Karpas-422 (cell line): ENCODE measurements around the gene ALS2CL. TPM values are rescaled to one million over a fixed set of nuclear protein-coding genes. Genes with fewer than 3 reads are reported as not detected.

Source experiments
- DNase-seq: peaks from one replicate; pipeline ENCODE4 v3.0.0-alpha.2; 2015
- H2AFZ ChIP-seq: fragments of 200-600 bp; sonication (generic); 2 replicates; pipeline ENCODE4 v1.6.1; 2014; ENCODE audit warnings: antibody characterized with exemption, low read length, mixed read lengths
- H3K27ac ChIP-seq: fragments of 200-600 bp; sonication (generic); 2 replicates; pipeline ENCODE4 v1.5.1; 2014; ENCODE audit warnings: mild to moderate bottlenecking, low read length, moderate library complexity
- H3K27me3 ChIP-seq: fragments of 200-600 bp; sonication (generic); 2 replicates; pipeline ENCODE4 v1.6.1; 2014; ENCODE audit warnings: low read length, mixed read lengths
- H3K36me3 ChIP-seq: fragments of 200-600 bp; sonication (generic); 2 replicates; pipeline ENCODE4 v1.6.1; 2014; ENCODE audit warnings: low read length, mixed read lengths; ENCODE audit not compliant: insufficient read depth
- H3K4me1 ChIP-seq: fragments of 200-600 bp; sonication (generic); 2 replicates; pipeline ENCODE4 v1.6.1; 2014; ENCODE audit warnings: mild to moderate bottlenecking, low read length, mixed read lengths
- H3K4me2 ChIP-seq: fragments of 200-600 bp; sonication (generic); 2 replicates; pipeline ENCODE4 v1.6.1; 2014; ENCODE audit warnings: low read length, low read depth, mild to moderate bottlenecking; ENCODE audit not compliant: poor library complexity, severe bottlenecking
- H3K4me3 ChIP-seq: fragments of 200-600 bp; sonication (generic); 2 replicates; pipeline ENCODE4 v1.5.1; 2014; ENCODE audit warnings: mild to moderate bottlenecking, antibody characterized with exemption, low read length, mixed read lengths
- H3K79me2 ChIP-seq: fragments of 200-600 bp; sonication (generic); 2 replicates; pipeline ENCODE4 v1.6.1; 2014; ENCODE audit warnings: mild to moderate bottlenecking, low read length, mixed read lengths
- H3K9ac ChIP-seq: fragments of 200-600 bp; sonication (generic); 2 replicates; pipeline ENCODE4 v1.6.0; 2014; ENCODE audit warnings: low read length
- H3K9me2 ChIP-seq: fragments of 200-600 bp; sonication (generic), shearing (Covaris generic); replicated peaks from 2 replicates; pipeline ENCODE4 v1.6.0; 2014; ENCODE audit warnings: mild to moderate bottlenecking, low read length, moderate library complexity; ENCODE audit not compliant: insufficient read depth
- H3K9me3 ChIP-seq: fragments of 300-700, 200-600 bp; sonication (generic); 2 replicates; pipeline ENCODE4 v1.6.1; 2014; ENCODE audit warnings: low read length, mixed read lengths
- H4K20me1 ChIP-seq: fragments of 200-600 bp; sonication (generic); 2 replicates; pipeline ENCODE4 v1.6.1; 2014; ENCODE audit warnings: mild to moderate bottlenecking, antibody characterized with exemption, low read length, low read depth; ENCODE audit not compliant: insufficient read depth
- total RNA-seq: library from RNA; depleted of rRNA; stranded (reverse); fragments of >200 nt; shearing (Covaris generic); gene quantifications from 2 replicates; pipeline ENCODE4 v1.2.3, GENCODE V29; 2014; ENCODE audit warnings: low replicate concordance

The ALS2CL gene
- total RNA-seq, 1 experiment from 2014 or later = not detected

GRCh38 chr3:46693892-46694226 is 380 bp upstream of the ALS2CL start:
- Histone ChIP-seq H3K9ac (no peak overlapping the region), H3K79me2 (no peaks in the 10 kb centered on the region), H3K27me3 (no peaks in the 10 kb centered on the region), H2AFZ (no peak overlapping the region), H3K4me2 (no peak overlapping the region), H3K9me3 (no peaks in the 10 kb centered on the region), H3K9me2 (no peaks in the 10 kb centered on the region), H3K4me1 (no peaks in the 10 kb centered on the region), H3K4me3 (no peak overlapping the region), H4K20me1 (0 out of 2 replicates have a peak, but pooled peaks cover 4% of the 10 kb centered on the region), H3K27ac (no peak overlapping the region), H3K36me3 (no peaks in the 10 kb centered on the region)
- DNase-seq = no peak

- H2AFZ ChIP-seq = no peak overlapping the region
- no peak overlapping the region for H3K27ac ChIP-seq
- 0 out of 2 replicates have a peak, but pooled peaks cover 4% of the 10 kb centered on the region for H4K20me1 ChIP-seq
- no peak for DNase-seq
- no peak overlapping the region for H3K4me3 ChIP-seq
- H3K79me2 ChIP-seq = no peaks in the 10 kb centered on the region
- no peaks in the 10 kb centered on the region for H3K9me2 ChIP-seq
- no peaks in the 10 kb centered on the region for H3K27me3 ChIP-seq
- H3K9me3 ChIP-seq = no peaks in the 10 kb centered on the region
- H3K36me3 ChIP-seq = no peaks in the 10 kb centered on the region
- H3K4me1 ChIP-seq = no peaks in the 10 kb centered on the region
- no peak overlapping the region for H3K4me2 ChIP-seq
- no peak overlapping the region for H3K9ac ChIP-seq
Measured at GRCh38 chr3:46692566-46692990, 901 bp downstream of the ALS2CL start.

GRCh38 chr3:46690798-46691197 is 2.7 kb downstream of the ALS2CL start:
- H4K20me1 ChIP-seq = 0 out of 2 replicates have a peak, but pooled peaks cover 4% of the 10 kb centered on the region
- no peaks in the 10 kb centered on the region for H3K27me3 ChIP-seq
- H3K36me3 ChIP-seq = no peaks in the 10 kb centered on the region
- H2AFZ ChIP-seq = no peak overlapping the region
- no peak overlapping the region for H3K4me2 ChIP-seq
- no peaks in the 10 kb centered on the region for H3K4me1 ChIP-seq
- H3K9ac ChIP-seq = no peak overlapping the region
- no peak for DNase-seq
- H3K79me2 ChIP-seq = no peaks in the 10 kb centered on the region
- no peak overlapping the region for H3K4me3 ChIP-seq
- no peaks in the 10 kb centered on the region for H3K9me2 ChIP-seq
- no peak overlapping the region for H3K27ac ChIP-seq
- H3K9me3 ChIP-seq = no peaks in the 10 kb centered on the region

GRCh38 chr3:46685446-46685845 is 8.0 kb downstream of the ALS2CL start:
- DNase-seq = no peak
- Histone ChIP-seq H3K36me3 (no peaks in the 10 kb centered on the region), H3K9ac (no peak overlapping the region), H3K4me2 (no peak overlapping the region), H3K27ac (no peak overlapping the region), H3K27me3 (no peaks in the 10 kb centered on the region), H3K9me3 (no peaks in the 10 kb centered on the region), H3K9me2 (no peaks in the 10 kb centered on the region), H3K4me1 (no peaks in the 10 kb centered on the region), H2AFZ (no peak overlapping the region), H4K20me1 (0 out of 2 replicates have a peak, but pooled peaks cover 4% of the 10 kb centered on the region), H3K79me2 (no peaks in the 10 kb centered on the region), H3K4me3 (no peak overlapping the region)

GRCh38 chr3:46684891-46685290 is 8.6 kb downstream of the ALS2CL start:
- H3K27me3 ChIP-seq = no peaks in the 10 kb centered on the region
- no peaks in the 10 kb centered on the region for H3K79me2 ChIP-seq
- H3K9me3 ChIP-seq = no peaks in the 10 kb centered on the region
- H3K4me3 ChIP-seq = no peak overlapping the region
- H3K4me1 ChIP-seq = no peaks in the 10 kb centered on the region
- 0 out of 2 replicates have a peak, but pooled peaks cover 4% of the 10 kb centered on the region for H4K20me1 ChIP-seq
- H2AFZ ChIP-seq = no peak overlapping the region
- DNase-seq = no peak
- H3K9me2 ChIP-seq = no peaks in the 10 kb centered on the region
- no peak overlapping the region for H3K9ac ChIP-seq
- no peak overlapping the region for H3K27ac ChIP-seq
- H3K36me3 ChIP-seq = no peaks in the 10 kb centered on the region
- H3K4me2 ChIP-seq = no peak overlapping the region

- no peaks in the 10 kb centered on the region for H3K27me3 ChIP-seq
- H3K9me3 ChIP-seq = no peaks in the 10 kb centered on the region
- no peaks in the 10 kb centered on the region for H3K36me3 ChIP-seq
- H3K9me2 ChIP-seq = no peaks in the 10 kb centered on the region
- H2AFZ ChIP-seq = no peak overlapping the region
- H3K4me2 ChIP-seq = no peak overlapping the region
- no peak overlapping the region for H3K4me3 ChIP-seq
- H3K9ac ChIP-seq = no peak overlapping the region
- no peak overlapping the region for H3K27ac ChIP-seq
- H4K20me1 ChIP-seq = no peaks in the 10 kb centered on the region
- no peaks in the 10 kb centered on the region for H3K79me2 ChIP-seq
- DNase-seq = no peak
- no peaks in the 10 kb centered on the region for H3K4me1 ChIP-seq
Measured at GRCh38 chr3:46682974-46683373, 10.5 kb downstream of the ALS2CL start.

GRCh38 chr3:46681856-46682540 is 11.5 kb downstream of the ALS2CL start:
- Histone ChIP-seq H2AFZ (no peak overlapping the region), H3K4me1 (no peaks in the 10 kb centered on the region), H3K79me2 (no peaks in the 10 kb centered on the region), H3K4me2 (no peak overlapping the region), H3K27me3 (no peaks in the 10 kb centered on the region), H3K36me3 (no peaks in the 10 kb centered on the region), H3K9ac (no peak overlapping the region), H3K9me2 (no peaks in the 10 kb centered on the region), H3K27ac (no peak overlapping the region), H4K20me1 (no peaks in the 10 kb centered on the region), H3K9me3 (no peaks in the 10 kb centered on the region), H3K4me3 (no peak overlapping the region)
- no peak for DNase-seq

GRCh38 chr3:46681387-46681786 is 12.1 kb downstream of the ALS2CL start:
- no peak overlapping the region for H3K9ac ChIP-seq
- no peak overlapping the region for H2AFZ ChIP-seq
- H3K4me1 ChIP-seq = no peaks in the 10 kb centered on the region
- no peak overlapping the region for H3K4me2 ChIP-seq
- H3K9me3 ChIP-seq = no peaks in the 10 kb centered on the region
- no peaks in the 10 kb centered on the region for H3K9me2 ChIP-seq
- H3K27me3 ChIP-seq = no peaks in the 10 kb centered on the region
- H3K4me3 ChIP-seq = no peak overlapping the region
- H3K27ac ChIP-seq = no peak overlapping the region
- no peak for DNase-seq
- H3K36me3 ChIP-seq = no peaks in the 10 kb centered on the region
- H4K20me1 ChIP-seq = no peaks in the 10 kb centered on the region
- H3K79me2 ChIP-seq = no peaks in the 10 kb centered on the region
